OCI-LY1 (cell line): ENCODE results near the gene MYMK.

Source experiments
- H2AFZ ChIP-seq: fragments of 200-600 bp; sonication (generic), shearing (Covaris generic); 2 replicates; pipeline ENCODE4 v1.6.0; 2014; ENCODE audit warnings: antibody characterized with exemption, mild to moderate bottlenecking, low read length
- H3F3A ChIP-seq: fragments of 200-600 bp; sonication (generic), shearing (Covaris generic); 2 replicates; pipeline ENCODE4 v1.6.0; 2014; ENCODE audit warnings: mild to moderate bottlenecking, antibody characterized with exemption, low read length, moderate library complexity; ENCODE audit not compliant: insufficient read depth
- H3K27ac ChIP-seq: fragments of 200-600 bp; sonication (generic); 2 replicates; pipeline ENCODE4 v1.5.1; 2014; ENCODE audit warnings: low read length, mixed run types, mild to moderate bottlenecking, low read depth; ENCODE audit not compliant: poor library complexity, severe bottlenecking
- H3K27me3 ChIP-seq: fragments of 200-600 bp; sonication (generic); 2 replicates; pipeline ENCODE4 v1.6.0; 2014; ENCODE audit warnings: antibody characterized with exemption, mild to moderate bottlenecking, low read length, moderate library complexity; ENCODE audit not compliant: insufficient read depth
- H3K36me3 ChIP-seq: fragments of 200-600 bp; sonication (generic); 2 replicates; pipeline ENCODE4 v1.6.1; 2014; ENCODE audit warnings: mild to moderate bottlenecking, antibody characterized with exemption, low read length, moderate library complexity, mixed read lengths; ENCODE audit not compliant: insufficient read depth
- H3K4me1 ChIP-seq: fragments of 200-600 bp; sonication (generic); 2 replicates; pipeline ENCODE4 v1.5.1; 2014; ENCODE audit warnings: mild to moderate bottlenecking, low read length, moderate library complexity; ENCODE audit not compliant: insufficient read depth, severe bottlenecking
- H3K4me2 ChIP-seq: fragments of 200-600 bp; sonication (generic), shearing (Covaris generic); 2 replicates; pipeline ENCODE4 v1.6.1; 2014; ENCODE audit warnings: low read length
- H3K4me3 ChIP-seq: fragments of 200-600 bp; sonication (generic); 2 replicates; pipeline ENCODE4 v1.5.1; 2014; ENCODE audit warnings: low read length, low read depth, mild to moderate bottlenecking, mixed read lengths; ENCODE audit not compliant: poor library complexity, severe bottlenecking
- H3K79me2 ChIP-seq: fragments of 200-600 bp; shearing (Covaris generic); 2 replicates; pipeline ENCODE4 v1.6.1; 2016; ENCODE audit warnings: mixed run types, low read length, mixed read lengths; ENCODE audit not compliant: insufficient read depth
- H3K9ac ChIP-seq: fragments of 200-600 bp; sonication (generic), shearing (Covaris generic); 2 replicates; pipeline ENCODE4 v1.6.1; 2014; ENCODE audit warnings: mild to moderate bottlenecking, low read length, mixed read lengths
- H3K9me2 ChIP-seq: fragments of 200-600 bp; sonication (generic), shearing (Covaris generic); 2 replicates; pipeline ENCODE4 v1.6.1; 2014; ENCODE audit warnings: low read depth, mild to moderate bottlenecking, low read length, mixed read lengths
- H3K9me3 ChIP-seq: fragments of 200-600 bp; shearing (Covaris generic); 2 replicates; pipeline ENCODE4 v1.6.1; 2014; ENCODE audit warnings: low read length, mixed read lengths
- H4K20me1 ChIP-seq: fragments of 200-600 bp; sonication (generic), shearing (Covaris generic); 2 replicates; pipeline ENCODE4 v1.6.0; 2016; ENCODE audit warnings: mild to moderate bottlenecking, low read length; ENCODE audit not compliant: insufficient read depth
- CTCF ChIP-seq: fragments of 200-600 bp; sonication (generic), shearing (Covaris generic); IDR thresholded peaks from 2 replicates; pipeline ENCODE4 v1.5.1; 2017; ENCODE audit warnings: mild to moderate bottlenecking, antibody characterized with exemption, low read length, moderate library complexity, mixed read lengths
- EZH2 ChIP-seq: fragments of 200-600 bp; sonication (generic), shearing (Covaris generic); IDR thresholded peaks from 2 replicates; pipeline ENCODE4 v1.8.0; 2017; ENCODE audit warnings: borderline replicate concordance, mixed run types, mild to moderate bottlenecking, antibody characterized with exemption, low read length, moderate library complexity, mixed read lengths

Gene MYMK

DNA sequence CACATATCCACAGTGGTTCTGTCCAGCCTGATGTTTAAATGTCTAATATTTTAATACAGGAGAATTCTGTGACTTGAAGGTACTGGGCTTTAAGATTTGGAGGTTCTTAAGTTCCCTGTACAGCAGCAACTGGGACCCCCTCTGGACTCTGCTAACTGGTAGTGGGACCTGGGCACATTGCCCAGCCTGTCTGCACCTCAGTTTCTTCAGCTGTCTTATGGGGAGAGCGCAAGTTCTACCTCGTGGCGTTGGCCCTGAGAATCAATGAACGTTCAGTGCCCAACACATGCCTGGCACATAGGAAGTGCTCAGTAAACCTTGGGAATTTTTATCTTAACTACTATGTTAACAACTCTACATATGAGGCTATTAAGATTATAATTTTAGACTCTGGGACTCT, 47.3 kb downstream of the MYMK start:
- no peak overlapping the region; the same call in 1 of the 2 replicates for H3K9ac ChIP-seq
- peak overlapping the region; percentile 82 for H3K4me3 ChIP-seq
- peaks cover 20% of the 10 kb centered on the region for H3K4me1 ChIP-seq
- H3K79me2 ChIP-seq = no peaks in the 10 kb centered on the region
- peak overlapping the region; percentile 16 for H3K27ac ChIP-seq
- H3K9me2 ChIP-seq = no peaks in the 10 kb centered on the region
- H3K36me3 ChIP-seq = peaks cover 14% of the 10 kb centered on the region
- peak overlapping the region; percentile 90 for H3K4me2 ChIP-seq
- H2AFZ ChIP-seq = no peak overlapping the region
- no peaks in the 10 kb centered on the region for H3K27me3 ChIP-seq
- no peaks in the 10 kb centered on the region for H4K20me1 ChIP-seq
- H3F3A ChIP-seq = no peaks in the 10 kb centered on the region
- no peak for TF ChIP-seq EZH2
- TF ChIP-seq CTCF = no peak
- no peaks in the 10 kb centered on the region for H3K9me3 ChIP-seq

DNA sequence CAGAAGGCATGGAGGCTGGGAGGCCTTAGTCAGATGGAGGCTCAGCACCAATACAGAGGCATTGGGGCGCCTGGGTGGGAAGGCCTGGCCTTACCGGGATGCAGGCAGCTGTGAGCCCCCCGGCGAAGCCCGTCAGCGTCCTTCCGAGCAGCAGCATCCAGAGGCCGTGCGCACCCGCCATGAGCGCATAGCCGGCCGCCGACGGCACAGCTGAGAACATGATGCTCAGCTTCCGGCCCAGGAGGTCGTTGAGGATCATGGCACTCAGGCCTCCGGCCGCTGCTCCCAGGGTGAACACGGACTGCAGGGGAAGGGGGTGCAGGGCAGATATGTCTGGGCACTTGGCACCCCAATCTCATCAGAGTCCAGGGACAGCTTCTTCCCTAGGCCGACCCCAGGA, 47.8 kb downstream of the MYMK start:
- H3K4me2 ChIP-seq = no peak overlapping the region
- no peak overlapping the region for H3K4me3 ChIP-seq

DNA sequence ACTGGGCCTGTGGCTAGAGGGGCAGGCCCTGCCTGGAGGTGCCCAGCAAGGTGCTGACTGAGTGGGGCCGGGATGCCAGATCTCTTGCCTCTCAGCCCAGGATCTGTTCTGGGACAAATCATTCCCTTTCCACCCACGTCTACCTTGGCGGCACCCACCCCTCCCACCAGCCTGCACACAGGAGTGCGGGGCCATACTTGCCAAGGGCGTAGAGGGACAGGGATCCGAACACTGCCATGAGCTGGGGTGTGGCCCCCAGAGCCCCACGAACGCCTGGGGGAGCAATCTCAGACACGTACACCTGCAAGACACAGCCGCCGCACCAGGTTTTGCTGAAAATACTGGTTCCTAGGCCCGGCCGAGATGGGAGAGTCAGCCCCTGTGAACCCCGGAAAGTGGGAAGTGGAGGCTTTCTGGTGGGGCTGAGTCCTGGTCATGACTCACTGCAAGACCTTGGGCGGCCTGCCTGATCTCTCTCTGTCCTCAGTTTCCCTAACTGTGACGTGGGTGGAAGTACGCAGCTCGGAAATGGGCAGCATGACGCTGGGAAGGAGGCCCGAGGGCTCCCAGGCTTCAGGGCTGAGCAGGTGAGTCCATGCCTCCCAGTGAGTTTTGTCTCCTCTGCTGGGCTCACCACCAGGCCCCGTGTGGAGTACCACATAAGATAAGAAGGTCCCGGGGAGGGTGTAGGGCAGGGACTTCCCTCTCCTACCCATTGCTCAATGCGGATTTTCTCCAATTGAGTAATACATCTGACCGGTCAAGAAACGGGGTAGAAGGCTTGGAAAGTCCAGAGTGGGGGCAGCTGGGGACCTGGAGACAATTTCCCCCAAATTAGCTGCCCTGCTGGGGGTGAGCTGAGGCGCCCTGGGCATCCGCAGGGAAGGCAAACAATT, 48.5 kb downstream of the MYMK start:
- Histone ChIP-seq H2AFZ (no peak overlapping the region), H3K9me2 (no peaks in the 10 kb centered on the region), H3K4me1 (peaks cover 20% of the 10 kb centered on the region), H3K79me2 (no peaks in the 10 kb centered on the region), H4K20me1 (no peaks in the 10 kb centered on the region), H3K9ac (no peak overlapping the region), H3K4me2 (no peak overlapping the region), H3K36me3 (peaks cover 25% of the 10 kb centered on the region), H3K27ac (no peak overlapping the region), H3K4me3 (no peak overlapping the region), H3K9me3 (no peaks in the 10 kb centered on the region), H3F3A (no peaks in the 10 kb centered on the region), H3K27me3 (no peaks in the 10 kb centered on the region)
- TF ChIP-seq EZH2 (no peak), CTCF (no peak)

More for the DNA sequence above, 47.8 kb downstream of the MYMK start:
- Histone ChIP-seq H3K9ac (no peak overlapping the region), H4K20me1 (no peaks in the 10 kb centered on the region), H3K27me3 (no peaks in the 10 kb centered on the region), H3F3A (no peaks in the 10 kb centered on the region), H3K79me2 (no peaks in the 10 kb centered on the region), H3K4me1 (peaks cover 20% of the 10 kb centered on the region), H3K36me3 (peaks cover 19% of the 10 kb centered on the region), H3K9me3 (no peaks in the 10 kb centered on the region), H3K27ac (no peak overlapping the region), H2AFZ (no peak overlapping the region), H3K9me2 (no peaks in the 10 kb centered on the region)
- no peak for TF ChIP-seq EZH2
- no peak for TF ChIP-seq CTCF
